Measurements from ENCODE around the gene PRDM12. TPM values are rescaled to one million over a fixed set of nuclear protein-coding genes. Genes with fewer than 3 reads are reported as not detected.

Gene PRDM12
- total RNA-seq, 3 donors from 2014 or later: not detected

- intact Hi-C loops (cut with DNase I; ENCODE audit: low total_unique reads): loop anchor here (10.0 kb wide), 1 partner anchor 61 kb away; no protein-coding TSS in a partner anchor
- H3K36me3 ChIP-seq: no peaks in the 10 kb centered on the region
- no peak for DNase-seq (ENCODE audit: low spot score in 2 of 2)
- TF ChIP-seq POLR2AphosphoS5 (IDR thresholded peaks at IDR 0.05): no peak
- no peak for TF ChIP-seq CTCF (IDR thresholded peaks at IDR 0.05)
- no peak for TF ChIP-seq POLR2A (IDR thresholded peaks at IDR 0.05)
- peak overlapping the region; percentile 95 to 99 (median 99) for H3K4me3 ChIP-seq
- no peaks in the 10 kb centered on the region for H3K9me3 ChIP-seq
- peak overlapping the region; percentile 99 for H3K27ac ChIP-seq
- peaks cover 3 to 8% of the 10 kb centered on the region in 2 donors for H3K4me1 ChIP-seq
- no peaks in the 10 kb centered on the region for H3K27me3 ChIP-seq
Measured at GRCh38 chr9:130713286-130713960, 49.0 kb downstream of the PRDM12 start.

GRCh38 chr9:130714586-130715110, 50.3 kb downstream of the PRDM12 start:
- no peaks in the 10 kb centered on the region for H3K27me3 ChIP-seq
- no peak for DNase-seq (ENCODE audit: low spot score in 2 of 2)
- no peak overlapping the region for H3K27ac ChIP-seq
- intact Hi-C loops (cut with DNase I; ENCODE audit: low total_unique reads): loop anchor here (10.0 kb wide), 1 partner anchor 60 kb away; no protein-coding TSS in a partner anchor
- TF ChIP-seq POLR2A (IDR thresholded peaks at IDR 0.05): no peak
- TF ChIP-seq CTCF (IDR thresholded peaks at IDR 0.05): no peak
- no peak for TF ChIP-seq POLR2AphosphoS5 (IDR thresholded peaks at IDR 0.05)
- no peaks in the 10 kb centered on the region for H3K36me3 ChIP-seq
- H3K4me3 ChIP-seq: peak overlapping the region; percentile 95 to 99 (median 99)
- no peaks in the 10 kb centered on the region for H3K9me3 ChIP-seq
- H3K4me1 ChIP-seq: peaks cover 3 to 8% of the 10 kb centered on the region in 2 donors

GRCh38 chr9:130715270-130715669, 50.9 kb downstream of the PRDM12 start:
- Histone ChIP-seq H3K27ac (no peak overlapping the region), H3K27me3 (no peaks in the 10 kb centered on the region), H3K4me3 (peak overlapping the region; percentile 95 to 99 (median 99)), H3K36me3 (no peaks in the 10 kb centered on the region), H3K9me3 (no peaks in the 10 kb centered on the region), H3K4me1 (peaks cover 3 to 8% of the 10 kb centered on the region in 2 donors)
- TF ChIP-seq CTCF (IDR thresholded peaks at IDR 0.05): no peak
- TF ChIP-seq POLR2A (IDR thresholded peaks at IDR 0.05): no peak
- TF ChIP-seq POLR2AphosphoS5 (IDR thresholded peaks at IDR 0.05): no peak
- DNase-seq (ENCODE audit: low spot score in 2 of 2): no peak
- intact Hi-C loops (cut with DNase I; ENCODE audit: low total_unique reads): loop anchor here (10.0 kb wide), 1 partner anchor 60 kb away; no protein-coding TSS in a partner anchor

GRCh38 chr9:130718562-130718961, 54.2 kb downstream of the PRDM12 start:
- TF ChIP-seq CTCF (IDR thresholded peaks at IDR 0.05) (no peak), POLR2A (IDR thresholded peaks at IDR 0.05) (no peak), POLR2AphosphoS5 (IDR thresholded peaks at IDR 0.05) (no peak)
- Histone ChIP-seq H3K27me3 (no peaks in the 10 kb centered on the region), H3K27ac (no peak overlapping the region), H3K4me1 (peaks cover 3 to 8% of the 10 kb centered on the region in 2 donors), H3K9me3 (no peaks in the 10 kb centered on the region), H3K36me3 (no peaks in the 10 kb centered on the region), H3K4me3 (no peak overlapping the region)
- DNase-seq (ENCODE audit: low spot score in 2 of 2): no peak
- intact Hi-C loops (cut with DNase I; ENCODE audit: low total_unique reads): loop anchor here (10.0 kb wide), 1 partner anchor 56 kb away; no protein-coding TSS in a partner anchor

- H3K4me1 ChIP-seq: no peaks in the 10 kb centered on the region
- H3K36me3 ChIP-seq: no peaks in the 10 kb centered on the region
- intact Hi-C loops (cut with DNase I; ENCODE audit: low total_unique reads): no loop called here
- DNase-seq (ENCODE audit: low spot score in 2 of 2): no peak
- H3K27me3 ChIP-seq: no peaks in the 10 kb centered on the region
- no peak overlapping the region for H3K27ac ChIP-seq
- no peak overlapping the region for H3K4me3 ChIP-seq
- TF ChIP-seq POLR2A (IDR thresholded peaks at IDR 0.05): no peak
- TF ChIP-seq CTCF (IDR thresholded peaks at IDR 0.05): no peak
- H3K9me3 ChIP-seq: no peaks in the 10 kb centered on the region
Measured at GRCh38 chr9:130720762-130721161, 56.4 kb downstream of the PRDM12 start.

All from breast epithelium (tissue), 4 donors.